HFFc6 (cell line): ENCODE results near the gene PLCL1. TPM values are rescaled to one million over a fixed set of nuclear protein-coding genes. Genes with fewer than 3 reads are reported as not detected.

Experiments used
- DNase-seq: peaks from one replicate; pipeline ENCODE4 v3.0.0-alpha.2; 2018
- H3K27ac Mint-ChIP-seq: 2 replicates; pipeline ENCODE4 v1.8.0; 2020; ENCODE audit warnings: mild to moderate bottlenecking, mixed read lengths
- H3K27me3 Mint-ChIP-seq: 2 replicates; pipeline ENCODE4 v1.8.0; 2021; ENCODE audit warnings: mild to moderate bottlenecking, moderate library complexity, mixed read lengths; ENCODE audit not compliant: insufficient read depth
- H3K36me3 Mint-ChIP-seq: 2 replicates; pipeline ENCODE4 v1.8.0; 2021; ENCODE audit warnings: low read depth, mixed read lengths
- H3K4me1 Mint-ChIP-seq: 2 replicates; pipeline ENCODE4 v1.8.0; 2020; ENCODE audit warnings: low read depth, mixed read lengths
- H3K4me3 Mint-ChIP-seq: 2 replicates; pipeline ENCODE4 v1.8.0; 2020; ENCODE audit warnings: mild to moderate bottlenecking, moderate library complexity, mixed read lengths
- H3K9me3 Mint-ChIP-seq: 2 replicates; pipeline ENCODE4 v1.8.0; 2020; ENCODE audit warnings: mild to moderate bottlenecking, mixed read lengths
- CTCF ChIP-seq: fragments of 200-600 bp; sonication (generic); IDR thresholded peaks from 2 replicates; pipeline ENCODE4 v1.5.0; 2021; ENCODE audit warnings: antibody characterized with exemption, mild to moderate bottlenecking
- total RNA-seq, 6 experiments: library from RNA; stranded (reverse); fragmentation: NEBNext Ultra II Directional; extraction: Animal tissue kit (Norgen Biotek cat#: 25700); gene quantifications; 2 replicates in 1 of 6; 3 replicates in 5 of 6; pipeline ENCODE4 v1.2.3, GENCODE V29; 2021

The PLCL1 gene
- total RNA-seq, 6 experiments from 2014 or later = 0.03 to 0.14 (median 0.12) TPM; not detected in 2

- peaks cover 20% of the 10 kb centered on the region for H3K9me3 Mint-ChIP-seq
- no peaks in the 10 kb centered on the region for H3K27me3 Mint-ChIP-seq
- no peaks in the 10 kb centered on the region for H3K4me1 Mint-ChIP-seq
- no peaks in the 10 kb centered on the region for H3K36me3 Mint-ChIP-seq
- H3K4me3 Mint-ChIP-seq = no peak overlapping the region
- H3K27ac Mint-ChIP-seq = no peak overlapping the region
- no peak for DNase-seq
- TF ChIP-seq CTCF = no peak
Measured at GRCh38 chr2:198045227-198045626, 240.8 kb downstream of the PLCL1 start.

- no peak for DNase-seq
- Mint-ChIP-seq H3K4me1 (no peaks in the 10 kb centered on the region), H3K4me3 (no peak overlapping the region), H3K36me3 (no peaks in the 10 kb centered on the region), H3K27me3 (no peaks in the 10 kb centered on the region), H3K9me3 (peaks cover 10% of the 10 kb centered on the region), H3K27ac (no peak overlapping the region)
- TF ChIP-seq CTCF = no peak
Measured at GRCh38 chr2:198052741-198053140, 248.3 kb downstream of the PLCL1 start.

- DNase-seq = no peak
- no peaks in the 10 kb centered on the region for H3K4me1 Mint-ChIP-seq
- H3K27ac Mint-ChIP-seq = no peak overlapping the region
- no peaks in the 10 kb centered on the region for H3K27me3 Mint-ChIP-seq
- no peaks in the 10 kb centered on the region for H3K36me3 Mint-ChIP-seq
- H3K4me3 Mint-ChIP-seq = no peak overlapping the region
- peaks cover 9% of the 10 kb centered on the region for H3K9me3 Mint-ChIP-seq
- no peak for TF ChIP-seq CTCF
Measured at GRCh38 chr2:198053148-198053547, 248.8 kb downstream of the PLCL1 start.

GRCh38 chr2:198053776-198054175 lies 249.4 kb downstream of the PLCL1 start:
- Mint-ChIP-seq H3K27me3 (no peaks in the 10 kb centered on the region), H3K27ac (no peak overlapping the region), H3K9me3 (peaks cover 3% of the 10 kb centered on the region), H3K36me3 (no peaks in the 10 kb centered on the region), H3K4me1 (no peaks in the 10 kb centered on the region), H3K4me3 (no peak overlapping the region)
- no peak for DNase-seq
- TF ChIP-seq CTCF = no peak

GRCh38 chr2:198054299-198054698 lies 249.9 kb downstream of the PLCL1 start:
- Mint-ChIP-seq H3K4me3 (no peak overlapping the region), H3K27me3 (no peaks in the 10 kb centered on the region; the same call in 1 of the 2 replicates), H3K36me3 (no peaks in the 10 kb centered on the region), H3K27ac (no peak overlapping the region), H3K9me3 (no peaks in the 10 kb centered on the region; the same call in 1 of the 2 replicates), H3K4me1 (no peaks in the 10 kb centered on the region)
- peak; percentile 21 for DNase-seq
- peak; percentile 72; the same call in 1 of the 2 replicates for TF ChIP-seq CTCF

- H3K4me1 Mint-ChIP-seq = no peaks in the 10 kb centered on the region
- H3K27me3 Mint-ChIP-seq = no peaks in the 10 kb centered on the region; the same call in 1 of the 2 replicates
- H3K27ac Mint-ChIP-seq = no peak overlapping the region
- no peak overlapping the region for H3K4me3 Mint-ChIP-seq
- H3K36me3 Mint-ChIP-seq = no peaks in the 10 kb centered on the region
- no peak for DNase-seq
- no peaks in the 10 kb centered on the region; the same call in 1 of the 2 replicates for H3K9me3 Mint-ChIP-seq
- TF ChIP-seq CTCF = no peak
Measured at GRCh38 chr2:198055716-198056115, 251.3 kb downstream of the PLCL1 start.
